LNCAP (cell line): ENCODE measurements around the gene TUT7.

ENCODE experiments used
- TF ChIP-seq, protein P1 (sequence below): fragments of 450-650 bp; IDR thresholded peaks from 2 replicates; pipeline ENCODE4 v1.5.1; 2017; ENCODE audit warnings: mild to moderate bottlenecking

TUT7 gene

DNA sequence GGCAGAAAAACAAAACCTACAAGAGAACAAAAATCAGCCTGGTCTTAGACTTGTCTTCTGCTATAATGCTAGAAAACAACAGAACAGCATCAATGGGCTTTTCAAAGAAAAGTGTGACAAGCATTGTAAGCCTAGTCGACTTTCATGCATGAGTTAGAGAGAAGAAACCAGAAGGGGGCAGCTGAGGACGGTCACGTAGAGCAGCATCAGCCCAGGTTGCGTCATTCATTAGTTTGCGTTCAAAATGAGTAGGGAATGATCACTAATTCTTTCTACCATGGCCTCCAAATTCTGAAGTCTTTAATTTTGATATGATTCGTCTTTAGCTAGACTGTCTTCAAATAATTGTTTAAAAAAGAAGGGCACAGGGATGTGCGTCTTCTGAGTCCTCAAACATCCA, 67.2 kb downstream of the TUT7 start:
- TF ChIP-seq, protein P1, sequence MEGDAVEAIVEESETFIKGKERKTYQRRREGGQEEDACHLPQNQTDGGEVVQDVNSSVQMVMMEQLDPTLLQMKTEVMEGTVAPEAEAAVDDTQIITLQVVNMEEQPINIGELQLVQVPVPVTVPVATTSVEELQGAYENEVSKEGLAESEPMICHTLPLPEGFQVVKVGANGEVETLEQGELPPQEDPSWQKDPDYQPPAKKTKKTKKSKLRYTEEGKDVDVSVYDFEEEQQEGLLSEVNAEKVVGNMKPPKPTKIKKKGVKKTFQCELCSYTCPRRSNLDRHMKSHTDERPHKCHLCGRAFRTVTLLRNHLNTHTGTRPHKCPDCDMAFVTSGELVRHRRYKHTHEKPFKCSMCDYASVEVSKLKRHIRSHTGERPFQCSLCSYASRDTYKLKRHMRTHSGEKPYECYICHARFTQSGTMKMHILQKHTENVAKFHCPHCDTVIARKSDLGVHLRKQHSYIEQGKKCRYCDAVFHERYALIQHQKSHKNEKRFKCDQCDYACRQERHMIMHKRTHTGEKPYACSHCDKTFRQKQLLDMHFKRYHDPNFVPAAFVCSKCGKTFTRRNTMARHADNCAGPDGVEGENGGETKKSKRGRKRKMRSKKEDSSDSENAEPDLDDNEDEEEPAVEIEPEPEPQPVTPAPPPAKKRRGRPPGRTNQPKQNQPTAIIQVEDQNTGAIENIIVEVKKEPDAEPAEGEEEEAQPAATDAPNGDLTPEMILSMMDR, result peak; percentile 40; the same call in 1 of the 2 replicates

- TF ChIP-seq, protein P1, result no peak
These were observed 67.9 kb downstream of the TUT7 start for GRCh38 chr9:86286278-86286677.

DNA sequence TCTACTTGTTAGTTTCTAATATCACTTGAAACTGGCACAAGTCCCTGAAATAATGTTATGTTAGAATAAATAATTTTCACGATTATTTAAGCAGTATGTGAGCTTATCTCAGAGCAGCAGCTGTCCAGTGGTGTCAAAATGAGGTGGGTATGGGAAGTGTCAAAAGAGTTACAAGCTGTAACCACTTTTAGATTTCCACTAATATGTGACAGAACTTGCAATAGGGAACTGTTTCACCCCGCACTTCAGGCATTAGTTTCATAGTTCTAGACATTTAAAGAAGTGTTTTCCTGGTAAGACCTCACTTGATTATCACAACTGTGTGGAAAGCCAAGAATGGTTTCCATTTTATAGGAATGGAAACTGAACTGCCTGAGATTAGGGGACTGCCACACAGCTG, 68.9 kb downstream of the TUT7 start:
- TF ChIP-seq, protein P1, result no peak

DNA sequence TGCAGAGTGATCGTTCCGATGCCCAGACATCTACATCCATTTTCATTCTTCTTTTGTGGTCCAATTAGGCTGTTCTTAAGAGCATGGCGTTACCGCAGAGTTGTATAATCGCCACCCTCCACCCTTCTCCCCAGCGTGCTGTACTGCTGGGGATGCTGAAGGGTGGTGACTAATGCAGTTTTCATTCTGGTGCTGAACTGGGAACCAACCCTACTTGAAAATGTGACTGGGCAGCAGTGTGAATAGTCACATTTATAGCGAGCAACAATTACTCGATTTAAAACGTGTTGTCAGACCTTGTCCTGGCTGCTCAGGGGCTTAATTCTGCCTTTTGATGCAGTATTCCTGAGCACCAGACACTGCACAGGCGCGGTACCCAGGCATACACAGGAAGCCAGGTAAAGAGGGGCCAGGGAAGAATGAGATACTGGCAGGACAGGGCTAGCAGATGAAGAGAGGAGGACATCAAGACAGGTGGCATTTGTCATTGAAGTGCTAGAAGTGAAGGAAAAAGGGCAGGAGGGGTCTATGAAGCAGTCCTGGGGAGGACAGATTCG, 71.2 kb downstream of the TUT7 start:
- TF ChIP-seq, protein P1, result no peak

DNA sequence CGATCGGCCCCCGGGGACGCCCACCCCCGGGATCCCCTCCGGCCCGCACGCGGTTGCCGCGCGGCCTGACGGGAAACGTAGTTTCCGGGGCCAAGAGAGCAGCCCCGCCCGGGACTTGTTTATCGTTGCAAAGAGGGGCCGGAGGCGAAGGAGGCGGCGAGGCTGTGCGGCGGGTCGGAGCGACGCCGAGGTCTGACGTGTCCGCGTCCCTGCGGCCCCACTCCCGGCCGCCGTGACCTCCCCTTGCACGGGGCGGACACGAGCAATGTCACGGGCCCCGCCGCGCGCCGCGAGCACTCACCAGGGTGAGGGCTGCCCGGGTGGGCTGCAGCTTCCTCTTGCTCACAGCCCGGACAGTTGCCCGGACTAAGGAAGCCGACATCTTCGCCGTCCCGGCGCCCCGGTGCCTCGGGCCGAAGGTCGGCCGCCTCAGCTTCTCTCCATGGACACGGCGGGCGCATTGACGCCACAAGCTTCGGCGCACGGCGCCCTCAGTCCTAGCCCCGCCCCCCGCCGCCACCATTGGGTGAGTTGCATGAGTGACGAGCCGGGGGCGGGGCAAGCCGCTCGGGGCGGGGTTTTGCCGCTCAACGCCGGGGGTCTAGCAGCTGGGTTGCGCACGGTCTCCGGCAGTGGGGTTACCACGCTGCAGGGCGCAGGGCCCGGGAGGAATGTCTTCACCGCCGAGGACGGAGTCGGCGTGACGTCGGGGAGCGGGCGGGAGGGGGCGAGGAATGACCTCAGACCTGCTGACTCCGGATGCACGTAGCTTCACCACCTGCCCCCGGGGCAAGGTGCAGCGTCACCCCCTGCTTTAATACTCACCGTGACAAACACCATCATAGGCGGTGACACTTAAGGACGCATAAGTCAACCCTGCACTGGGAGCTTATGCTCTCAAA, 71.9 kb downstream of the TUT7 start, which contains the start of gene ISCA1:
ISCA1 (minus strand) TSS at position 462 of the 902 bp plus-strand sequence; CDS start at position 382, 80 bp downstream.
- TF ChIP-seq, protein P1, result no peak

DNA sequence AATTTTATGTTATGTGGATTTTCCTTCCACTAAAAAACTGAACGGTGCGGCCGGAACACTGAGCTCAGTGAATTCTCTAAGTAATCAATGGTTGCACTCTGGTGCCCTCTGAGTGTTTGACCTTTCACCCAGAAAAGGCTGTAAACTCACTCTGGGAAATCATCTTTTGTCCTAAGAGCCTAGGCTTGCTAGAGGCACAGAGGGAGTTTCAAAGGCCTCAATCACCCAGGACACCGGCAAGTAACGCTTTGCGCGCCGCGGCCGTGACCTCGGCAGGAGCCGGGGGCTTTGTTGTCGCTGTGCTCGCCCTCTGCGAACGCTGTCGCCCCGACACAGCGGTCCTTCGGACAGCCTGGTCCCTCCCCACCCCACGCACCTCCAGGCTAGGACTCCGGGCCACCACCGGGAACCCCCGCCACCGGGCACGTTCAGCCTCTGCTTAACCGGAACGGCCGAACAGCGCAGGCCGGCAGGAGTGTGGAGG, 72.6 kb downstream of the TUT7 start:
- TF ChIP-seq, protein P1, result no peak

- TF ChIP-seq, protein P1, result no peak
These were observed 73.6 kb downstream of the TUT7 start for GRCh38 chr9:86280580-86280979.
